Measurements from ENCODE around the gene ZCCHC14.

Gene ZCCHC14

GRCh38 chr16:87376660-87377059 is 116.2 kb downstream of the ZCCHC14 start:
- Mint-ChIP-seq H3K4me1 (ENCODE audit: low read depth) (peaks cover 33% of the 10 kb centered on the region), H3K9me3 (no peaks in the 10 kb centered on the region), H3K27me3 (peaks cover 59% of the 10 kb centered on the region), H3K36me3 (ENCODE audit: low read depth) (peaks cover 8% of the 10 kb centered on the region), H3K27ac (no peak overlapping the region), H3K4me3 (no peak overlapping the region)
- intact Hi-C loops (cut with micrococcal nuclease), result no loop called here

DNA sequence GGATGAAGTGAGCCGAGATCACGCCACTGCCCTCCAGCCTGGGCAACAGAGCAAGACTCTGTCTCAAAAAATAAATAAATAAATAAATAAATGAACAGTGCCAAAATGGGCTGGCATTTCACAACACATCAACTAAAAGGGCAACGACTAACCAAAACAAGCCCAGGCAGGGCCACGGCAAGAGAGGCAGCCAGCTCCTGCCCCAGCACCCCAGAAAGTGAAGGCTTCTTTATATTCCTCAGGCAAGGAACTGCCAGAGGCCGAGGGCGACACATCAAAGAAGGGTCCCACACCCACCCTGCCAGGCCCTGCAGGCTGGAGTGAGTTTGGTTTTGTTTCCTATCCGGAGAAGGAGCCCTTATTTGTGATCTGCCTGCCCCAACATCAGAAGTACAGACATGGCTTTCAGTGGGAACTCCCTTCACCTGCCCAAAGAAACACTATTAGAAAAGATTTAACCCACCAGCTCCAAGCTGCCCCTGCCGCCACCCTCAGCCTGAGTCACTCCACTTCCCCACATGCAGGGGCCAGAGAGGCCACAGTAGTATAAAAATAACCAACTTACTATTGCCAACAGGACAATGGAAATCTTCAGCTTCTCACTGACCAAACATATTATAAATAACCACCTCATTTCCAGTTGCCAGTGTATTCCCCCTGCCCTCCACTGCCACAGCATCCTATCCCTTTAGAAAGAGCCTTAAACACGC is 117.2 kb downstream of the ZCCHC14 start:
- Mint-ChIP-seq H3K36me3 (ENCODE audit: low read depth) (peaks cover 8% of the 10 kb centered on the region), H3K4me1 (ENCODE audit: low read depth) (peaks cover 30% of the 10 kb centered on the region), H3K27me3 (peaks cover 63% of the 10 kb centered on the region), H3K9me3 (no peaks in the 10 kb centered on the region), H3K27ac (no peak overlapping the region), H3K4me3 (no peak overlapping the region)
- intact Hi-C loops (cut with micrococcal nuclease), result no loop called here

- no peak overlapping the region for H3K27ac Mint-ChIP-seq
Observed at GRCh38 chr16:87374313-87374712, 118.5 kb downstream of the ZCCHC14 start.

GRCh38 chr16:87372305-87372704 is 120.5 kb downstream of the ZCCHC14 start:
- H3K4me3 Mint-ChIP-seq, result no peak overlapping the region
- peaks cover 13% of the 10 kb centered on the region for H3K36me3 Mint-ChIP-seq (ENCODE audit: low read depth)
- intact Hi-C loops (cut with micrococcal nuclease), result no loop called here
- H3K27me3 Mint-ChIP-seq, result peaks cover 76% of the 10 kb centered on the region
- peaks cover 37% of the 10 kb centered on the region for H3K4me1 Mint-ChIP-seq (ENCODE audit: low read depth)
- H3K9me3 Mint-ChIP-seq, result no peaks in the 10 kb centered on the region
- no peak overlapping the region for H3K27ac Mint-ChIP-seq

More at GRCh38 chr16:87374313-87374712, 118.5 kb downstream of the ZCCHC14 start:
- no peak overlapping the region for H3K4me3 Mint-ChIP-seq
- peaks cover 29% of the 10 kb centered on the region for H3K4me1 Mint-ChIP-seq (ENCODE audit: low read depth)
- no peaks in the 10 kb centered on the region for H3K9me3 Mint-ChIP-seq
- peaks cover 8% of the 10 kb centered on the region for H3K36me3 Mint-ChIP-seq (ENCODE audit: low read depth)
- peaks cover 71% of the 10 kb centered on the region for H3K27me3 Mint-ChIP-seq
- intact Hi-C loops (cut with micrococcal nuclease), result no loop called here

DNA sequence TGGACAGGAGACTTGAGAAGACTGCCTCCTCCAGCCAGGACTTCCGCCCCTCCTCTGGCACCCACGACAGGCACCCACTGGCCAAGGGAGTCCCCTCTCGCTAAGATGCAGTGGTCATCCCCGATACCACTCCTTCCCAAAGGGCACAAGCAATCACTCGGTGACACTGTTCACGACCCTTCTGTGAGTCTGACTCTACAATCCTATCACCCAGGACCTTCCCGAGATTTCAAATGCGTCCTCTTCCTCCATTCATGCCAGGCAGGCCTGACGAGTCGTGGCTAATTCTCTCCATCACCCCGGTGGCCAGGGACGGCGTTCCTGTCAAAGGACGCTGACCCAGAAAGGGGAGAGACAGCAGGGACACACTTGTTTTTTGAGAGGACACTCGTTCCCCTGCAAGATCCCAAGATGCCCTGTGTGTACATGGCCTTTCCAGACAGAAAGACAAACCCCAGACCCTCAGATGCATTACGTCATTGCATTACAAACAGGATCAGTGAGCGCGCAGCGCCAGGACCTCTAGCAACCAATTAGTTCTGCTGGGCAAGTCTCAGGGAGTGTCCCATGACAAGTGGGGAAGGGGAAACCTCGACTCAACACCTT is 121.5 kb downstream of the ZCCHC14 start:
- no peak overlapping the region for H3K27ac Mint-ChIP-seq
- H3K4me3 Mint-ChIP-seq, result no peak overlapping the region
- intact Hi-C loops (cut with micrococcal nuclease), result no loop called here
- peaks cover 19% of the 10 kb centered on the region for H3K36me3 Mint-ChIP-seq (ENCODE audit: low read depth)
- no peaks in the 10 kb centered on the region for H3K9me3 Mint-ChIP-seq
- H3K4me1 Mint-ChIP-seq (ENCODE audit: low read depth), result peaks cover 33% of the 10 kb centered on the region
- peaks cover 77% of the 10 kb centered on the region for H3K27me3 Mint-ChIP-seq

GRCh38 chr16:87369796-87370719 is 122.8 kb downstream of the ZCCHC14 start:
- Mint-ChIP-seq H3K4me1 (ENCODE audit: low read depth) (peaks cover 23% of the 10 kb centered on the region), H3K27ac (no peak overlapping the region), H3K27me3 (peaks cover 78% of the 10 kb centered on the region), H3K4me3 (no peak overlapping the region), H3K36me3 (ENCODE audit: low read depth) (peaks cover 30% of the 10 kb centered on the region), H3K9me3 (no peaks in the 10 kb centered on the region)
- intact Hi-C loops (cut with micrococcal nuclease), result no loop called here

DNA sequence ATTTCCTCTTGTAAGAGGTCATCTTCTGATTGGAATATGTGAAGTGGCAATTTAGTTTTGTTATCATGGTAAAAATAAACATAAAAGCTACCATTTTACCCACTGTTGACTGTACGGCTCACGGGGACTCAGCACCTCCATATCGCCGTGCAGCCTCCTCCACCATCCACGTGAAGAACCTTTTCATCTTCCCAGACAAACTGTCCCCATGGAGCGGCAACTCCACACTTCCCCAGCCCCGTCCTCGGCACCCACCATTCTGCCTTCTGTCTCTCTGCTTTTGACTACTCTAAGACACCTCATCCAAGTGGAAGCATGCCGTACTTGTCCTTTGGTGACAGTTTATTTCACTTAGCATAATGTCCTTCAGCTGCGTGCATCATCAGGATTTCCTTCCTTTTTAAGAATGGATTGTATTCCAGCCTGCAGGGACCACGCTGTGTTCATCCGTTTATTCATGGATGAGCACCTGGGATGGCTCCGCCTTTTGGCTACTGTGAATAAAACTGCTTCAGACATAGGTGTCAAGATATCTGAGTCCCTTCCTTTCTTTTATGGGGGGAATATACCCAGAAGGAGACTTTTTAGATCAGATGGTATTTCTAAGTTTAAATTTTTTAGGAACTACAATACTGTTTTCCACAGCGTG is 123.6 kb downstream of the ZCCHC14 start:
- H3K27me3 Mint-ChIP-seq, result peaks cover 82% of the 10 kb centered on the region
- H3K4me1 Mint-ChIP-seq (ENCODE audit: low read depth), result peaks cover 23% of the 10 kb centered on the region
- H3K36me3 Mint-ChIP-seq (ENCODE audit: low read depth), result peaks cover 35% of the 10 kb centered on the region
- intact Hi-C loops (cut with micrococcal nuclease), result no loop called here
- H3K27ac Mint-ChIP-seq, result no peak overlapping the region
- H3K9me3 Mint-ChIP-seq, result no peaks in the 10 kb centered on the region
- H3K4me3 Mint-ChIP-seq, result no peak overlapping the region

GRCh38 chr16:87368029-87368770 is 124.6 kb downstream of the ZCCHC14 start:
- H3K27me3 Mint-ChIP-seq, result peaks cover 83% of the 10 kb centered on the region
- no peak overlapping the region for H3K27ac Mint-ChIP-seq
- no peaks in the 10 kb centered on the region for H3K9me3 Mint-ChIP-seq
- H3K4me3 Mint-ChIP-seq, result no peak overlapping the region
- intact Hi-C loops (cut with micrococcal nuclease), result no loop called here
- peaks cover 37% of the 10 kb centered on the region for H3K36me3 Mint-ChIP-seq (ENCODE audit: low read depth)
- peaks cover 23% of the 10 kb centered on the region for H3K4me1 Mint-ChIP-seq (ENCODE audit: low read depth)

DNA sequence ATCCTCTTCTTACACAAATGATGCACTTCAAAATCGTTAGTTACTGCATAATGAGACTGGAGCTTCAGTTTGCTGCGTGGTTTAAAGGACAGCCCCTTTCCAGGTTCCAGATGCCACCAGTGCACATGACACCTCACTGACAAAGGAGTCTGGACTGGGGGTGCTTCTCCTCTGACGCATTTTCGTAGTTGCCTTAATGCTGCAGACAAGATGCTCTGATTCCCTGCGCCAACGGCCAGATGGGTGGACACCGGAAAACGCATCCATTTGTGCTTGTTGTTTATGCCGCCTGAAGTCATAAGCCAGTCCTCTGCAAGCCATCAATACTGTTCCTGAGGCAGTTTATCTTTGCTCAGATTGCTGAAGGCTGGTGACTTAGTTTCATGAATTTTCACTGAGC is 125.3 kb downstream of the ZCCHC14 start:
- Mint-ChIP-seq H3K4me3 (no peak overlapping the region), H3K27ac (no peak overlapping the region), H3K27me3 (peaks cover 84% of the 10 kb centered on the region), H3K36me3 (ENCODE audit: low read depth) (peaks cover 37% of the 10 kb centered on the region), H3K9me3 (no peaks in the 10 kb centered on the region), H3K4me1 (ENCODE audit: low read depth) (peaks cover 23% of the 10 kb centered on the region)
- intact Hi-C loops (cut with micrococcal nuclease), result no loop called here

GRCh38 chr16:87366930-87367329 is 125.9 kb downstream of the ZCCHC14 start:
- H3K4me1 Mint-ChIP-seq (ENCODE audit: low read depth), result peaks cover 23% of the 10 kb centered on the region
- H3K27ac Mint-ChIP-seq, result no peak overlapping the region
- H3K4me3 Mint-ChIP-seq, result no peak overlapping the region
- H3K9me3 Mint-ChIP-seq, result no peaks in the 10 kb centered on the region
- H3K36me3 Mint-ChIP-seq (ENCODE audit: low read depth), result peaks cover 39% of the 10 kb centered on the region
- intact Hi-C loops (cut with micrococcal nuclease), result no loop called here
- H3K27me3 Mint-ChIP-seq, result peaks cover 80% of the 10 kb centered on the region

- Mint-ChIP-seq H3K27ac (no peak overlapping the region), H3K4me1 (ENCODE audit: low read depth) (peaks cover 23% of the 10 kb centered on the region), H3K36me3 (ENCODE audit: low read depth) (peaks cover 46% of the 10 kb centered on the region), H3K9me3 (no peaks in the 10 kb centered on the region), H3K27me3 (peaks cover 81% of the 10 kb centered on the region), H3K4me3 (no peak overlapping the region)
- intact Hi-C loops (cut with micrococcal nuclease), result no loop called here
Observed at GRCh38 chr16:87366288-87366687, 126.5 kb downstream of the ZCCHC14 start.

DNA sequence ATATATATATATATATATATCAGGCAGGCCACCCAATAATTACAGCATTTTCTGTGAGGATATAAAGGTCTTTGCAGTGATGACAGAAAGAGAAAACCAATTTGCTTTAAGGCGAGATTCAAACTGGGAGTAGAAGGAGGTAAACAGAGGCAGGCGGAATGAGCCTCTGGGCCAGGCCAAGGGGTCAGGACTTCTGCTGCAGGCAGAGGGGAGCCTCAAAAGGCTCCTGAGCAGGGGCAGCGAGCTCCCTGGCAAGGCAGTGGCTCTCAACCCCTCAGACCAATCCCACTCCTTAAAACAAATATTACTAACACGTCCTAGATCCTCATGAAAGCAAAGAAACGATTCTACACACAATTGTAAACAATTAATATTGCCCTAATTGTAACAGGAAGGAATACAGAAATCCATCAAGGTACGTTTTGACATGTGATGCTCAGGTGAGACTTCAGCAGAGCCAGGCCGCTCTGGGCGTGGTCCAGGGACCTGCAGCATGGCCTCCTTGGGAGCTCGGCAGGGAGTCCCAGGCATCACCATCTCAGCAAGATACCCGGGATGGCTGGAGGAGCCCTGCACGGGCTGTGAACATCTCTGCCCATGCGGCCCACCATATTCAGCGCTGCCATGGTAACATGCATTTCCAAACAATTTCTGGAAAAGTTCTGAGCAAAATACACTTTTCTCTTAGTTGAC is 127.7 kb downstream of the ZCCHC14 start:
- H3K9me3 Mint-ChIP-seq, result no peaks in the 10 kb centered on the region
- H3K4me3 Mint-ChIP-seq, result no peak overlapping the region
- intact Hi-C loops (cut with micrococcal nuclease), result no loop called here
- peaks cover 81% of the 10 kb centered on the region for H3K27me3 Mint-ChIP-seq
- H3K27ac Mint-ChIP-seq, result no peak overlapping the region
- peaks cover 15% of the 10 kb centered on the region for H3K4me1 Mint-ChIP-seq (ENCODE audit: low read depth)
- peaks cover 57% of the 10 kb centered on the region for H3K36me3 Mint-ChIP-seq (ENCODE audit: low read depth)

Measured in dendritic cell treated with granulocyte-macrophage colony-stimulating factor and Interleukin-4, amounts not matched to agents 40 ng/mL and 50 ng/mL, for 4 days (primary cell).